Fibroblast of skin of left biceps (primary cell): ENCODE data around the gene PRR15.

Experiments
- DNase-seq, 2 experiments: peaks; one replicate each; pipeline ENCODE4 v3.0.0-alpha.2; 2013; ENCODE audit warnings: low read depth in 2 of 2

The PRR15 gene

DNA sequence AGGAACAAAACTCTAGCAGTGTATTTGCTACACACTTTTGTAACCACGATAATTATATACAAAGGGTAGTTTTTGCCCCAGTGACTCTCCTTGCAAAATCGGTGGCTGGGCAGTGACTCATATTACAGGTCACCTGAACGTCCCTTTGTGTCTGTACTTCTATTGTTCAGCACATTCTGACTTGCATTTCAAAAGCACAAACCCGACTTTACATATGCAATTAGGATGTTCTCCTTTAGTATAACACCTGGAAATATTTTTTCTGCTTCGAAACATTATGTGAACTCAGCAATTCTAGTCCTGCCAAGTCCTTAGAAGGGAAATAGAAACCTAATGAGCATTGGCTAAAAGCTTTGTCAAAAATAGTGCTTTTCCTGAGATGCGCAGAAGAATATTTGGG, 6.0 kb downstream of the PRR15 start:
- DNase-seq = no peak

DNA sequence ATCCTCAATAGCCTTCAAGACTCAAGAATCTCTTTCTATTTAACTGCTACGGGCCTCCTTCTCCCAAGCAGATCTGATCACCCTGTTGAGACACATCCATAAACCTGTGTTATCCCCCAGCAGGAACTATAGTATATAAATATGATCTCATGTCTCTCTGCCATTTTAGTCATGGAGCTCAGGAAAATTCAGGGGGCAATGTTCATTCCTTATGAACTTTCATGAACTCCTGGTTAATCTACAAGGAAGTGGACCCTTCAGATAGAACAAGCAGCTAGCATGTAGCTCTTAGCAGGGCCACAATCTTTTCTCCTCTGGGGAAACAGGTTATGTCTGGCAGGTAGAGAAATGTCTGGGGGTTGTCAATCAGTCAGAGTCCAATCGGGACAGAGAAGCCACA, 8.9 kb downstream of the PRR15 start:
- DNase-seq = no peak

DNA sequence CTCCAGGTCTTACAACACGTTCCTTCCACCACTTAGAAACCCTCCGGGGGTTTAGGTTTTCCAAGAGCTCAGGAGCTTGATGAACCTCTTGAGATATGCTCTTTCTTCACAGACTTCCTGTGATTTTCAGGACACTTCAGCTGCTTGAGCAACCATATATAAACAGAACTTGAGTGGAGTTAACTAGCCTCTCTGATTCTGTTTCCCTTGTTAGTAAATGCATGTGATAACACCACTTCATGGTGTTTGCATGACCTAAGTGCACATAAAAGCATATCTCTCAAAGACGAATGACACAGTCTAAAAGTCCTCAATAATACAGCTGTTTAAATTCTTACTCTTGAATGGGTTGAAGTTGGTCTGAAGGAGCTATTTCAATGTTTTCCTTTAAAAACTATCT, 9.9 kb downstream of the PRR15 start:
- DNase-seq = no peak

DNA sequence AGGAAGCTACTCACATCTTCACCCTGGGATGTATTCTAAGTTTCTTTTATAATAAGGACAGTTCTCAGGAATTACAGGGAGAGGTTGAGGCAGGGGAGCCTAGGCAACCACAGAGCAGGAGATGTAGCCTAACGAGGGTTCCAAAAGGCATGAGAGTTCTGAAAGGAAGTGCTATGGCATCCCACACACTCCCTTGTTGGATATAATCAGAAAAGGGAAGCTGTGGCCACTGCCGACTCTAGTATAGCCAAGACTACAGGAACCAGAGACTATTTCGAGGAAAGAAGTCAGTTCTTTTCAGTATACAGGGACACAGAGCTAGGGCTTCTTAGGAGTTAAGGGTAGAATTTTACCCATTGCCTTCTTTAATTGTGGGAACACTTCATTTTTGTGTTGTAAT, 11.0 kb downstream of the PRR15 start:
- no peak for DNase-seq

DNA sequence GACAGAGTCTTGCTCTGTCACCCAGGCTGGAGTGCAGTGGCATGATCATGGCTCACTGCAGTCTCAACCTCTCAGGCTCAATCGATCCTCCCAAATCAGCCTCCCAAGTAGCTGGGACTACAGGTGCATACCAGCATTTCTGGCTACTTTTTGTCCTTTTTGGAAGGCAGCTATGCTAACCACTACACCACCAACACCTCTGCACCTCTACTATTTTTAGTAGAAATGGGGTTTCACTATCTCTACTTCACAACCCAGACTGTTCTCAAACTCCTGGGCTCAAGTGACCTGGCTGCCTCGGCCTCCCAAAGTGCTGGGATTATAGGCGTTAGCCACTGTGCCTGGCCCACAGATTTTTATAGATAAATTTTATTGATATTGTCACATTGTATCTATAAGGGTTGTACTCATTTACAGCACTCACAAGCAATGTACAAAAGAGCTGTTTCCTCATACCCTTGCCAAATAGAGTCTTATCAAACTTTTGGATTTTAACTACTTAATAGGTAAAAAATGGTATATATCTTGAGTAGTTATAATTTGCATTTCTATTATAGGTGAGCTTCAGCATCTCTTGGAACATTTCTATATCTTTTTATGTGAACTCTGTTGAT, 23.7 kb downstream of the PRR15 start:
- no peak for DNase-seq

DNA sequence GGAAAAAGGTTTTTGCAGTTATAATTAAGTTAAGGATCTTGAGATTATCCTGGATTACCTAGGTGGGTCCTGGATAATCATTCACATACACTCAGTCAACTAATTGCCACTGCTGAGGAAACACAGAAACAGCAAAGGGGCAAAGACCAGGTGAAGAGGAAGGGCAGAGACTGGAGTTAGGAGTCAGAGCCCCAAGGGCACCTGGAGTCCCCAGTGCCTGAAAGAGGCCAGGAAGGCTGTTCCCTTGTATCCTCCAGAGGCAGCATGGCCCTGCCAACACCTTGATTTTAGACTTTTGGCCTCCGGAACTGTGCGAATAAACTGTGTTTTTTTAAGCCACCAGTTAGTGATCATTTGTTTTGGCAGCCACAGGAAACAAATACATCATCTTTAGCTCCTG, 24.6 kb downstream of the PRR15 start:
- no peak for DNase-seq

DNA sequence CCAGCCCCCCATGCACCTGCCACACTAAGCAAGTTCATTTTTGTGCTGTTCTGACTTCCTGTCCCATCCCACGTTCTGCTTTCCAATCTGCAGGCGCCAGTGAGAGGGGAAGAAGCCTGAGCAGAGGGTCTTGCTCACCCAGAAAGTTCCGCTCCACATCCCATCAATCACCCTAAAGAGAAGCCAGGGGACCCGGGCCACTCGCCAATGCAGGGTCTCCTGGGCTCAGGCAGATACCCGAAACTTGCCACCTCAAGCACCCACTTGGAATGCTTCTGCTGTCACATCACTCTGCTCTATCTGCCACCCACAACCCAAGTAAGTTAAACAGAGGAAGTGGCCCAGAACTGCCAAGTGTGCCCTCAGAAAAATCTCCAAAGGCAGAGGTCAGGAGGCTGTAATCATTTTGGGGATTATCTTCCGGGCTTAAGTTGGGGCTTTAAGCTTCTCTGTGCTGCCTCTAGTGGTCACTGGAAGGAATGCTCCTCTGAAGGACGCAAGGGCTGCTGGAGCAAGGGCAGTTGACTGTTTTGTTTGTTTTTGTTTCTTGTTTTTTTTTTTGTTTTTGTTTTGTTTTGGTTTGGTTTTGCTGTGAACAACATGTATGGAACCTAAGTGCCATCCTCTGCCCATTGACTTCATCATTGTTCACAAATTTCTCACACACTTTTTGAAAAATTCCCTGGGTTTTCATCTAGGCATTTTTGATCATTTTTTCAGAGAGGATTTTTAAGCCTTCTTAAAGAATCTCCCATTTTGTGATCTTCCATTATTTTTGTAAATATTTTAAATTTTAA, 25.5 kb downstream of the PRR15 start:
- no peak for DNase-seq

- no peak for DNase-seq
Measured at GRCh38 chr7:29592866-29593265, 29.2 kb downstream of the PRR15 start.

DNA sequence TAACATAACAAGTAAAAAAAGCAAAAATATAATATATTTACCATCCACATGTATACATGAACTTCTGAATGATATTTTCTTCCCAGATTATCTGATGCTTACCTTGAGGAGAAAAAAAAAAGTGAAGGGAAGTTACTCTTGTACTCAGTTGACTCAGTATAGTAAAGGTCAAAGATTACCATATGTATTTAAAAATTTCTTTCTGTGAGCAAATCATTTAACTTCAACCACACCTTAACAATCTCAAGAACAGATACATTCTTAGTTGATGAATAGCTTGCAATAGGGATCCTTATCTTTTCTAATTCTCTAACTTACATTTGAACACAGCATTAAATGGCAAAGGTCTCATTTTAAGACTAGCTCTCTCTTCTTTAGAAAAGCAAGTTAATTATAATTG, 29.8 kb downstream of the PRR15 start:
- no peak for DNase-seq

DNA sequence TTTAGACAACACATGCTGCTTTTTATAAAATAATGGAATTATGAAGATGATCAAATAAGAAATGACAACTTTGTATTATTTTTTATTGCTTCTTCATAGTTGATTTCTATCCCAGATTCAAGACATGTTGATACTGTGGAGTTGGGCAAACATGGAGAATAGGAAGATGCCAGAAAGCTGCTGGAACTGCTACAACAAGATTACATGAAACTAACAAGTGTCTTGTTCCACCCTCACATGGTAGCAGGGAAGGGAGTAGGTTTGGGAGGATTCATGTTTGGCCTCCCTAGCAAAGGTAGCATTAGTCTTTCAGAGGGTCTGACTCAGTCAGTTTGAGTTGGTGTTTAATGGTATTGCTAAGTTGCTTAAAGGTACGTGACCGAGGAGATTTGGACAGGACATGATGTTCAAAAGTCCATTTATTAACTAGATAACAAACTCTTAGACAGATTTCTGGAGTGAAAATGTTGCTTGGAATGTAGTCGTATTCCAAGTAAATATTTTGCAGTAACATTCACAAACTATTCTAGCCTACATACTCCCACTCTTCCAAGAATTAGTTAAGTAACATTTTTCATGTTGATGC, 33.1 kb downstream of the PRR15 start:
- DNase-seq = no peak

GRCh38 chr7:29597266-29597665, 33.6 kb downstream of the PRR15 start:
- DNase-seq = no peak

DNA sequence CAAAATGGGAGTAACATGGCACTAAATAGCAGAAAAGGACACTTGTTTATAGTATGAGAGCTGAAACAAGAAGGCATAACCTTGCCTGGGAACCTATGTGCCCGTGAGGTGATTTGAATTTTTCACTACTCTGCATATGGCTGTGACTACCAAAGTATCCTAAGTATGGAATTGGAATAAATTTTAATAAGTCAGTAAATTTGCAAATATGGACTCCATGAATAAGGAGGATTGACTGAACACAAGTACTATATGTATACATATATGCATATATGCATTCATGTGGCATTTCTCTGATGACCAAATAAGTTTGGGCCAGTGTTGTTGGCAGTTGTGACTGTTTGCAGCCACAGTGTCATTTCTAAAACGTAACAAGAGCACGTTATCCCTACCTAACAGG, 34.5 kb downstream of the PRR15 start:
- DNase-seq = no peak

- DNase-seq = no peak
Measured at GRCh38 chr7:29598613-29599012, 35.0 kb downstream of the PRR15 start.

DNA sequence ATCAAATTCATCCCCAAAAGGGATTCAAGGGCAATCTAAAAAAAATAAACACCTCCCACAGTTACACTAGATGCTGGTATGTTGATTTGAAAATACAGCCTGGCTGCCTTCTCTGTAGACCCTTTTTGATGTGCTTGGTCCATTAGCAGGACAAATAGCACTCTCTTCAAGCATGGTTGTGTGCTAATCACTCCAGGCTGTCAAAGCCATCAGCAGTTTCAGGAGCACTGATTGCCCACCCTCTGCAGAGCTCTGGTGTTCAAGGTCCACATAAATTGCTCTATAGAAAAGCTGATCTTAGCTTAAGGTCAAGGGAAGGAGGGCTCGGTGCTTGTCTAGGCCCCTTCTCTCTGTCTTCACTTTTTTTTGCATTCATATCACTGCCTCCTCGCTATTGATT, 35.4 kb downstream of the PRR15 start:
- DNase-seq = no peak

GRCh38 chr7:29600661-29601060, 37.0 kb downstream of the PRR15 start:
- no peak for DNase-seq

GRCh38 chr7:29604052-29604451, 40.4 kb downstream of the PRR15 start:
- no peak for DNase-seq

DNA sequence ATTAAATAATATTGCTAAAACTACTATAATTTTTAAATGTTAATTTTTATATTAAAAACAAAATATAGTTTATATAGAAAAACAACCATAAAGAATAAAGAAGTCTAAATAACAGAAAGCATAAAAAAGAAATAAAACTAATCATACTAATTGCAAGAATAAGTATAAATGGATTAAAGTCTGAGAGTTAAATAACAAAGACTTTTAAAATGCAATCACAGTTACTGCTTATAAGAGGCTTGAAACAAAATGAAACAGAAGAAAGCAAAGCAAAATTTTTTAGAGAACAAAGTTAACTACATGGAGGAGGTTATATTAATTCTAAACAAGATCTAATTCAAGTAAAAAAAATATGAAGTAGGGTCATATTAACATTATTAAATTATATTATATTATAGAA, 41.1 kb downstream of the PRR15 start:
- DNase-seq = no peak

DNA sequence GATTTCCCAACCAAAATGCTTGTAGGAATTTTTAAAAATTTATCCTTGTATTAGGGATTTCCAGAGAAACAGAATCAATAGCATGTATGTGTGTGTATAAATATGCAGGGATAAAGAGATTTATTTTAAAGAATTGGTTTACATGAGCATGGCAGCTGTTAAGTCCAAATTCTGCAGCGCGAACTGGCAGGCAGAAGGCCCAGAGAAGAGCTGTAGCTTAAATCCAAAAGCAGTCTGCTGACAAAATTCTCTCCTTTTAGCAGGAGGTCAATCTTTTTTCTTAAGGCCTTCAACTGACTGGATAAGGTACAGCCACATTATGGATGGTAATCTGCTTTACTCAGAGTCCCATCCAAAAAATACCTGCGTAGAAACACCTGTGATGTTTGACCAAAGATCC, 42.0 kb downstream of the PRR15 start:
- DNase-seq = no peak

DNA sequence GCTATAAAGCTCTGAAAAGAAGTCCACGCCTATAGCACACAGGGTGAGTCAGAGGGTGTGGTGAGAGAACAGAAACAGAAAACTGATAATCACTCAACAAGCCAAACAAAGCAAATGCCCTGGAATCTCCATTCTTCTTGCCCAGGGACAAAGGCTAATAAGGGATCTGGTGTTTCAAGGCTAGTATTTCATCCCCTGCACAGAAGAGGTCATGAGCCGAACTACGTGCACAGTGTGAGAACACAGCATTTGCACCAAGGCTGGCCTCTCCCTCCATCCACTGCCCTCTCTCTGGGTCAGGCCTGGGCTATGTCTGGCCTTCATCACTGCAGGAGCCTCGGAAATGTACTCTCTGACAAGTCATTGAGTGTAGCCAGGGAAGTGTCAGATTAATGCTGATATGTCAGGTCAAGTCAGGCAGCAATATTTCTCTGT, 42.7 kb downstream of the PRR15 start:
- no peak for DNase-seq

DNA sequence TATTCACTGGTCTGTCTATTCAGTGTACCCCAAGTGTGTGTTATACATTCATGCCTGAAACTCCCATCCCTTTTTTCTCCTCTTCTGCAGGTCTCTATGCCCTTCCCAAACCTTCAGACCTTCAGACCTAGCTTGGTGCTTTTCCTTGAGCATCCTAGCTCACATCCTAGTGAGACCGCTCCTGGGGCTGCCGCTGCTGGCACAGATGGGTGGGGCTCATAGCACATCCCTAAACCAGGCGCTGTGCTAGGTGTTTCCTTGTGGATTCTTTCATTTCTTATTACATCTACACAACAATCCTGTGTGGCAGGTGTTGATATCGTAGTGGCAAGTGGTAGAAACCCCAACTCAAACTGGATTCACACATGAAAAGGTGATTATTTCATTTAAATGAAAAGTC, 43.2 kb downstream of the PRR15 start:
- no peak for DNase-seq

- no peak for DNase-seq
Measured at GRCh38 chr7:29607259-29607658, 43.6 kb downstream of the PRR15 start.

DNA sequence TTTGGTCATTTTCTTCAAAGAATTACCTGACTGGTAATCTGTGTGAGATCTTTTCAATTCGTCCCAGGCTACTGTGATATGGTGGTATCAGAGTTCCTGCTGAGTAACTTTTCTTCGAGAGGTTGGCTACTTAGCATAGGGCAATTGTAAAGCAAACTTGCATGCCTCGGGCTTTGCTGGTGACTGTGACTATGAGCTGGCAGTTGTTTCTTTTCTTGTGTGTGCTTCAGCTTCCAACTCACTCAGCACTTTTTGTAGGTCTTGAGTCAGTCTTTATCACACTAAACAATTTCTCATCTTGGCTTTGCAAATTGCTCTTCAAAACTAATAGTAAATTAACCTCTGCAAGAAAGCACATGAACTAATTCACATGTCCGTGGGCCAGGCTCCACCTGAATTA, 44.3 kb downstream of the PRR15 start:
- DNase-seq = no peak
